Keratinocyte (primary cell): ENCODE measurements around the gene EPHB2.

Experiments used
- CTCF ChIP-seq, 3 experiments: IDR thresholded peaks in 1 of 3; conservative IDR thresholded peaks in 1 of 3; optimal IDR thresholded peaks in 1 of 3; 2 replicates in 2 of 3; 3 replicates in 1 of 3; pipeline versions ENCODE3 to v1.5.1; 2011; ENCODE audit warnings: low read length in 3 of 3, mild to moderate bottlenecking in 3 of 3, moderate library complexity in 2 of 3, control low read depth in 1 of 3, inconsistent platforms in 1 of 3; ENCODE audit not compliant: insufficient read depth in 2 of 3; ENCODE audit errors: extremely low read depth in 1 of 3
- EZH2 ChIP-seq: IDR thresholded peaks from one replicate; pipeline ENCODE4 v1.6.1; 2012; ENCODE audit warnings: inconsistent platforms, mild to moderate bottlenecking, low read length, moderate library complexity

DNA sequence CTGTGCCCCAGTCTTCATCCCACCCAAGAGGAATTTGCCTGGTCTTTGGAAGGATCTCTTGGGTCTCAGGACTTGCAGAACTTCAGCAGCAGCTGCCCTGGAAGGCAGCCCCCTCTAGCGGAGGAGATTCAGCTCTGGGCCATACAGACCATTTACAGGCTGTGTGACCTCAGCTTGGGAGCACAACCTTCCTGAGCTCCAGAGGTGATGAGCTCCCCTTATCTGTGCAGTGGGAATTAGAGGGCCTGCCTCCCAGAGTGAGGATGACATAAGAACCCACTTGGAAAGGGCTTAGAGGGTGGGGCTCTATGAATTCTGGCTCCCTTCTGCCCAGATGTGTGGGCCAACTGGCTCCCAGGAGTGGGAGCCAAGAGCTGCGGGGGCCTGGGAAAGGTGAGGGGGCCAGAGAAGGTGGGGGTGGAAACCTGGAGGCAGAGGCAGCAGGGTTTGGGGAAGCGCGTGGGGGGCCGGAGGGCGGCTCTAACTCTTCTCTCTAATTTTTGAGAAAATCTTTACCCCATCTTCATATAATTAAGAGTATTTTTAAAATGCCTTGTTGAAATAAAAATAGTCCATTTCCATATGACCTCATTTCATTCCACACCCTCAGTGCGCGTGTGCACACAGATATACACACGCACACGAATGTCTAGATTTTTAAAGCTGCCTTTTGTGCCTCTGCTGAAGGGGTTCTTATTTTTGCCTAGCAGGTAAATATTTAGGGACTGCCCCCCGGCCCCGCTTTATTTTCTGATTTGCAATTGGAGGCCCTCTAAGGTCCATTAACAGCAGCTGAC is 21.5 kb downstream of the EPHB2 start:
- TF ChIP-seq CTCF (optimal IDR thresholded peaks at IDR 0.05 in 1 of 3, IDR thresholded peaks at IDR 0.05 in 1 of 3, conservative IDR thresholded peaks at IDR 0.05 in 1 of 3; ENCODE audit: extremely low read depth in 1 of 3, insufficient read depth in 2 of 3, low read length in 3 of 3) (peak; percentile 11 to 34 (median 19)), EZH2 (no peak)
